Cardiac muscle cell (in vitro differentiated cells and primary cell): ENCODE data around the gene SOX8. TPM values are rescaled to one million over a fixed set of nuclear protein-coding genes. Genes with fewer than 3 reads are reported as not detected.

ENCODE experiments used
- DNase-seq, 2 donors: peaks; one replicate each; pipeline versions ENCODE4 v3.0.0 to v3.0.0-alpha.2; 2010 to 2017; ENCODE audit warnings: low read depth in 1 of 2, low spot score in 1 of 2
- H3K27ac ChIP-seq: fragments of 200-600 bp; sonication (generic); 2 replicates; pipeline ENCODE4 v1.5.1; 2016
- H3K27me3 ChIP-seq: fragments of 200-600 bp; sonication (generic); 2 replicates; pipeline ENCODE4 v1.6.0; 2016; ENCODE audit warnings: control low read depth
- H3K36me3 ChIP-seq: fragments of 200-600 bp; sonication (generic); 2 replicates; pipeline ENCODE4 v1.5.1; 2016; ENCODE audit warnings: control low read depth
- H3K4me1 ChIP-seq: fragments of 200-600 bp; sonication (generic); 2 replicates; pipeline ENCODE4 v1.8.1; 2017; ENCODE audit warnings: low read depth, mild to moderate bottlenecking, mixed run types
- H3K4me3 ChIP-seq: fragments of 200-600 bp; sonication (generic); 2 replicates; pipeline ENCODE4 v1.5.1; 2016; ENCODE audit warnings: mild to moderate bottlenecking
- H3K9me3 ChIP-seq: fragments of 200-600 bp; sonication (generic); 2 replicates; pipeline ENCODE4 v1.5.1; 2017; ENCODE audit warnings: low read depth, mild to moderate bottlenecking, control low read depth
- CTCF ChIP-seq: IDR thresholded peaks from 2 replicates; pipeline ENCODE4 v1.5.1; 2012; ENCODE audit warnings: low read depth, mild to moderate bottlenecking, low read length
- polyA plus RNA-seq: library from polyadenylated mRNA; unstranded; fragments of >200 nt; fragmentation: Nextera tagmentation; extraction: Ambion mirVana; gene quantifications from 2 replicates; pipeline ENCODE4 v1.2.1, GENCODE V29; 2016
- total RNA-seq: library from RNA; depleted of rRNA; stranded (reverse); fragments of >200 nt; gene quantifications from 2 replicates; pipeline ENCODE4 v1.2.3, GENCODE V29; 2016

SOX8 gene
- total and polyA plus RNA-seq, 2 experiments from 2014 or later: 5.8 to 13.7 TPM

- Histone ChIP-seq H3K4me3 (no peak overlapping the region), H3K9me3 (no peaks in the 10 kb centered on the region), H3K27me3 (no peaks in the 10 kb centered on the region), H3K36me3 (no peaks in the 10 kb centered on the region), H3K4me1 (no peaks in the 10 kb centered on the region), H3K27ac (no peak overlapping the region)
- TF ChIP-seq CTCF: no peak
- DNase-seq: no peak
These were observed 26.5 kb downstream of the SOX8 start for GRCh38 chr16:1008085-1008484.

GRCh38 chr16:1009358-1010150, 28.0 kb downstream of the SOX8 start:
- H3K36me3 ChIP-seq: no peaks in the 10 kb centered on the region
- H3K9me3 ChIP-seq: no peaks in the 10 kb centered on the region
- no peak for TF ChIP-seq CTCF
- H3K27me3 ChIP-seq: no peaks in the 10 kb centered on the region
- no peak overlapping the region for H3K27ac ChIP-seq
- no peak overlapping the region for H3K4me3 ChIP-seq
- peaks cover 2% of the 10 kb centered on the region for H3K4me1 ChIP-seq
- DNase-seq: no peak

- Histone ChIP-seq H3K27me3 (no peaks in the 10 kb centered on the region), H3K9me3 (no peaks in the 10 kb centered on the region), H3K36me3 (no peaks in the 10 kb centered on the region), H3K4me1 (peaks cover 4% of the 10 kb centered on the region), H3K4me3 (no peak overlapping the region), H3K27ac (no peak overlapping the region)
- no peak for DNase-seq
- TF ChIP-seq CTCF: no peak
These were observed 28.7 kb downstream of the SOX8 start for GRCh38 chr16:1010251-1010650.

- TF ChIP-seq CTCF: no peak
- peaks cover 4% of the 10 kb centered on the region for H3K4me1 ChIP-seq
- H3K27ac ChIP-seq: no peak overlapping the region
- H3K9me3 ChIP-seq: no peaks in the 10 kb centered on the region
- no peaks in the 10 kb centered on the region for H3K36me3 ChIP-seq
- no peak for DNase-seq
- no peaks in the 10 kb centered on the region for H3K27me3 ChIP-seq
- no peak overlapping the region for H3K4me3 ChIP-seq
These were observed 29.2 kb downstream of the SOX8 start for GRCh38 chr16:1010815-1011214.

- no peaks in the 10 kb centered on the region for H3K27me3 ChIP-seq
- H3K4me1 ChIP-seq: peaks cover 4% of the 10 kb centered on the region
- no peaks in the 10 kb centered on the region for H3K9me3 ChIP-seq
- no peak overlapping the region for H3K4me3 ChIP-seq
- no peak for TF ChIP-seq CTCF
- H3K36me3 ChIP-seq: no peaks in the 10 kb centered on the region
- no peak for DNase-seq
- no peak overlapping the region for H3K27ac ChIP-seq
These were observed 29.9 kb downstream of the SOX8 start for GRCh38 chr16:1011316-1012082.
